ENCODE measurements around the gene KIF21A.
"Not testable (repeated sequence)": the region's sequence is repeated elsewhere in the genome, so short reads cannot be mapped to it uniquely, and the experiment has no call there.

Gene KIF21A

DNA sequence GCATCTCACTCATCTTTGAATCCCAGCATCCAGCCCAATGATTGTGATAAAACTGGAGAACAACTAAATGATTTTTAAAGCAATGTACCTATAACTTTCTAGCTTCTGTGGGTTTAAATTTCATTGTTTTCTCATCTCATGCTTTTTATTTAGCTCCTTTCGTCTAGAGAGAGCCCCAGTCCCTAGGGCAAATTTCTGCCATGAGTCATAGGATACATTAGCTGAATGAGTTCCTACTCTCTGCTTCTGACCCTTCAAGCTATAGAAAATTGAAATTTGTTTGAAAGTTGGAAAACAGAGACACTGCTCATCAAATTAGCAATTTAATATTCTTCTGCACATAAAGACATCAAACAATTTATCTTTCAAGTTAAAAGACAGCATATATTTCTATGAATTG is 113.9 kb downstream of the KIF21A start:
- Mint-ChIP-seq H3K27ac (no peak overlapping the region), H3K4me1 (no peaks in the 10 kb centered on the region), H3K9me3 (no peaks in the 10 kb centered on the region), H3K4me3 (no peak overlapping the region), H3K36me3 (no peaks in the 10 kb centered on the region), H3K27me3 (no peaks in the 10 kb centered on the region)
- ATAC-seq (replicated peaks) (no peak), DNase-seq (no peak)

DNA sequence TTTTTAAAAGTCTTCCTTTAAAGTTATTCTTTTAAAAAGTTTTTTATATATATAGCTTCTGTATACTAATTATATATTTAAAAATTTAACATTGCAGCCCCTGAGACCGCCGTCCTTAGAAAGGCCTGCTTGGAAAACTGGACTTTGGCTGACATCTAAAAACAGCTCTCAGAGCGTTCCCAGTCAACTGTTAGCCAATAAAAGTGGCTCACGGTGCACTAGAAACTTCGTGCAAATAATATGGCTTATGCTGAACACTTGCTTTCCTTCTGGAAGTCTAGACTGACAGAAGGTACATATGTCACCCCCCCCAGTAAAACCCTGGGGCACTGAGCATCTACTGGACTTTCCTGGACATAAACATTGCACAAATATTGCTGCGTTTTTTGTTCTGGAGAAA is 115.0 kb downstream of the KIF21A start:
- Mint-ChIP-seq H3K4me3 (no peak overlapping the region), H3K4me1 (no peaks in the 10 kb centered on the region), H3K27ac (no peak overlapping the region), H3K36me3 (no peaks in the 10 kb centered on the region), H3K27me3 (no peaks in the 10 kb centered on the region), H3K9me3 (no peaks in the 10 kb centered on the region)
- DNase-seq (no peak), ATAC-seq (replicated peaks) (no peak)

DNA sequence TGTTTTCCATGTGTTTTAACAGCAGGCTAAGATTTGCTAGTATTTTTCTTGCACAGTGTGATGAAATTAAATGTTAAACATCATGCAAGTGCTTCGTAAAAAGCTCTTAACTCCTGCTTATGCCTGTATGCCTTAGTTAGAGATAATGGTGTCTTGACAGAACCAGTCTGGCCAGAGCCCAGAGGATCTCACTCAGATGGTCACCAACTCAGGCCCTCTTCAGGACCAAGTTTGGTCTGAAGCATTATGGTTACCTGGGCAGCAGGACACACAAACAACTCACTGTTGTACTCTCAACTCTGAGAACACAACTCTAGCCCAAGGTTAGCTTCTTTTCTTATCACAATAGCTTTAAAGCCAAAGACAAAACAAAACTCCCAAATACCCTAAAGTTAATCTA is 115.4 kb downstream of the KIF21A start:
- H3K4me1 Mint-ChIP-seq = no peaks in the 10 kb centered on the region
- H3K27me3 Mint-ChIP-seq = no peaks in the 10 kb centered on the region
- no peak overlapping the region for H3K27ac Mint-ChIP-seq

DNA sequence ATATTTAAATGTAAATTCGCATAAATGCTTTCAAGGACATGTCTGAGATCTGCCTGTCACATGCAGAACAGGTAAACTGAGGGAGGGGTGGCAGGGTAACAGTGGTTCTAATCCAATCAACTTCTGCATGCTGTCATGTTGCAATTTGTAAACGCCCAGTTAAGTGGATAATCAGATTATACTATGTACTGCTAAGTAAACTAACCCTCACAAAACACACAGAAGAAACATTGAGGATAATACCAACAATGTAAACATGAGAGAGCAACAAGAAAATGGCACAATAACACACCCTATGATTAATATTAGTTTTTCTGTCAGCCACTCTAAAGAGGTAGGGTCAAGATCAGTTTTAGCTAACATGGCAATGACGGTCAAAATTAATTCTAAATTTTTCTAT is 123.7 kb downstream of the KIF21A start:
- H3K4me1 Mint-ChIP-seq = no peaks in the 10 kb centered on the region
- H3K36me3 Mint-ChIP-seq = no peaks in the 10 kb centered on the region
- H3K27me3 Mint-ChIP-seq = no peaks in the 10 kb centered on the region
- no peak overlapping the region for H3K27ac Mint-ChIP-seq
- ATAC-seq (replicated peaks) (no peak), DNase-seq (no peak)
- H3K4me3 Mint-ChIP-seq = no peak overlapping the region
- H3K9me3 Mint-ChIP-seq = no peaks in the 10 kb centered on the region

More for the DNA sequence above, 115.4 kb downstream of the KIF21A start:
- Mint-ChIP-seq H3K9me3 (no peaks in the 10 kb centered on the region), H3K36me3 (no peaks in the 10 kb centered on the region), H3K4me3 (no peak overlapping the region)
- ATAC-seq (replicated peaks) (no peak), DNase-seq (no peak)

DNA sequence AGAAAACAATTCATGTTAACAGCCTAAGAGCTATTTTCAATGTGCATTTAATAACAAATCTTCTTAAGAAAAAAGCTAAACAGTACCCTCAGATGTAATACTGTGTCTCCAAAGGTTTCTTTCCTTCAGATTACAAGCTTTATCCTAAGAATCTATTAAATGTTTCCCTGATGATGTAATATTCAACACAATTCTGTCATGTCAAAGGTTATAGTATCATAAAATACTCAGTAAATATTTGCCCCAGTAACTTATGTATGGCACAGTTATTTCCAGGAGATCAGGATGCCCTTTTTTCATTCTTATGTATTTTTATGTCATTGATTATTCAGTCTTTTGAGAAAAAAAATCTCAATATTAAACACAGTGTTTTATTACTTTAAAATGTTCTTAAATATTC is 128.4 kb downstream of the KIF21A start:
- Mint-ChIP-seq H3K27me3 (no peaks in the 10 kb centered on the region), H3K4me1 (no peaks in the 10 kb centered on the region), H3K27ac (no peak overlapping the region), H3K9me3 (no peaks in the 10 kb centered on the region), H3K36me3 (no peaks in the 10 kb centered on the region), H3K4me3 (no peak overlapping the region)
- no peak for DNase-seq
- no peak for ATAC-seq (replicated peaks)

DNA sequence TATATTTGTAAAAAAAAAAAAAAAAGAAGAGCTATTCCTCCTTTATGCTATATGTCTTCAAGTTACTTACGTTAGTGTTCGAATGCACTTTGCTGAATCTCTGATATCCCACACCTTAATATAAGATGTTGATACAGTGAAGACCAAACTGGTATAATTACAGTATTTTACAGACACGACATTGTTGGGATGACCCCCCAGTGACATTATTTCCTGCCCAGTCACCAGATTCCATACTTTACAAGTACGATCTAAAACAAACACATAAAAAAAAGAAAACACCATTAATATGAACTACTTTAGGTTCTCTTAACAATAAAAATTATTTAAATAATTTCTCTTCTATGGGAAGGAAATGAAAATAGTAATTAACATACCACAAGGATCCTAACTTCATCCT is 133.4 kb downstream of the KIF21A start:
- Mint-ChIP-seq H3K27ac (no peak overlapping the region), H3K27me3 (no peaks in the 10 kb centered on the region), H3K9me3 (no peaks in the 10 kb centered on the region), H3K36me3 (no peaks in the 10 kb centered on the region), H3K4me1 (no peaks in the 10 kb centered on the region), H3K4me3 (no peak overlapping the region)
- no peak for DNase-seq
- ATAC-seq (replicated peaks) = no peak

DNA sequence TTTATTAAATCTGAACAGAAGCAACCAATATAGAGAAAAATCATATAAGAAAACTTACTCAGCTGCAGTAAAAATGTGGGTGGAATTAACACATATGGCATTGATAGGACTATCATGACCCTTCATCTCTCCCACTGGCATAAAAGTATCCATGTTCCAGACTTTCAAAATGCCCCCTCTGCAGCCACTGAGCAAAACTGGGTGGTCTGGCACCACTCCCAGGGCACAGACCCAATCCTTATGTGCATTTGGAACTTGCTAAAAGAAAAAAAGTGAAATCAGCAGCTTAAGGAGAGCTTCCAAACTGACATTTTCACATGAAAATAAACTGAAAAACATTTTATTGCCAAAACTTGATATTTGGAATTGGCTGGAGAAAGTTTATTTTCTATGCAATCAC is 141.5 kb downstream of the KIF21A start:
- H3K4me1 Mint-ChIP-seq = no peaks in the 10 kb centered on the region
- no peak for ATAC-seq (replicated peaks)

DNA sequence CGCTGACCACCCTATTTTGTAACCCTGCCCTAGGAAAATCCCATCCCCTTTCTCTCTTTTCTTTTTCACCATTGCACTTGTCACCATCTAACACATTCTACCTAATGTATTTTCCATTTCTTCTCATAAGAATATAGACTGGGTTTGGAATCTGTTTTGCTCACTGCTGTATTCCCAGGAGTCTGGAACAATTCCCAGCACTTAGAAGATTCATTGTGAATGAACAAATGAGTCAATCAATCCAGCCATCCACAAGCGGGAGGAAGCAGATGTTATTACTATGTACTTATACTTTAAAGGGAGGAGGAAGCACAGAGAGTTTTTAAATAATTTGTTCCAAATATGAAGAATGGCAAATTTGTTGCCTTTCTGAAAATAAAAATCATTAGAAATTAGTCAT is 142.1 kb downstream of the KIF21A start:
- Mint-ChIP-seq H3K9me3 (peaks cover 0 to 7% of the 10 kb centered on the region in 2 donors), H3K27ac (no peak overlapping the region), H3K27me3 (no peaks in the 10 kb centered on the region), H3K4me1 (no peaks in the 10 kb centered on the region), H3K4me3 (no peak overlapping the region), H3K36me3 (no peaks in the 10 kb centered on the region)
- DNase-seq = no peak
- ATAC-seq (replicated peaks) = no peak

More for the DNA sequence above, 141.5 kb downstream of the KIF21A start:
- no peak overlapping the region for H3K4me3 Mint-ChIP-seq
- no peak for DNase-seq
- H3K27ac Mint-ChIP-seq = no peak overlapping the region
- no peaks in the 10 kb centered on the region for H3K36me3 Mint-ChIP-seq
- peaks cover 0 to 6% of the 10 kb centered on the region in 2 donors for H3K9me3 Mint-ChIP-seq
- no peaks in the 10 kb centered on the region for H3K27me3 Mint-ChIP-seq

DNA sequence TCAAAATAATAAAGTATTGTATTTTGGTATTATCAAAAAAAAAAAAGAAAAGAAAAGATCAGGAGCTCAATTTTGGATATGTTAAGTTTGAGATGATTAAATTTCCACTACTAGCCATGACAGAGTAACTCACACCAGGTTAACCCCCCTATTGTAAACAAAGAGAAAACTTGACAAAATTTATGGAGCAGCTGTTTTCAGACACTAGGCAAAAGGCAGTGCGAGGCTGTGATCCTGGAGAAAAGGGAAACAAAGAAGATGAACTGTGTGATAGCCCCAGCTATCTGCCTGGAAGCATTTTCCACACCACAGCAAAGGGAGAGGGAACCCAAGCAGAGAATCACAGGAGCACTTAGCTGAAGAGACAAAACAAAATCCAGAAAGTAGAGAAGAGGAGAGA is 145.0 kb downstream of the KIF21A start:
- ATAC-seq (replicated peaks) = no peak
- no peak overlapping the region for H3K27ac Mint-ChIP-seq
- H3K36me3 Mint-ChIP-seq = no peaks in the 10 kb centered on the region
- no peaks in the 10 kb centered on the region for H3K27me3 Mint-ChIP-seq
- no peak overlapping the region for H3K4me3 Mint-ChIP-seq
- H3K9me3 Mint-ChIP-seq = peaks cover 0 to 7% of the 10 kb centered on the region in 2 donors
- DNase-seq = no peak
- no peaks in the 10 kb centered on the region for H3K4me1 Mint-ChIP-seq

DNA sequence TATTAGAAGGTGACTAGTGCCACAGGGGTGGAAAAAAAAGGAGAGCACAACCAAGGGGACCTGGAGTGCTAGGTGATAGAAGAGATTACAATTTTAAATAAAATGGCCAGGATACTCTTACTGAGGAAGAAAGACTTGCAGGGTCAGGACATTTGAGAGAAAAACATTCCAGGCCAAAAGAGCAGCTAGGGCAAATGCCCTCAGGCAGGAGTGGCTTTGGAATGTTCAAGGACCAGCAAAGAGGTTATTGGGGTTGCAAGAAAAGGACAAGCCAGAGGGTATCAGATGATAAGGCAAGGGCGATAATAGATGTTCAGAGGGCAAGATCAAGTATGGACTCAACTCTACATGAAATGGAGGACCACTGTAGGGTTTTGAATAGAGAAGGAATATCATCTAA is 146.4 kb downstream of the KIF21A start:
- no peaks in the 10 kb centered on the region for H3K27me3 Mint-ChIP-seq
- DNase-seq (no peak), ATAC-seq (replicated peaks) (no peak)
- no peak overlapping the region for H3K27ac Mint-ChIP-seq
- peaks cover 0 to 7% of the 10 kb centered on the region in 2 donors for H3K9me3 Mint-ChIP-seq
- no peaks in the 10 kb centered on the region for H3K36me3 Mint-ChIP-seq
- H3K4me3 Mint-ChIP-seq = no peak overlapping the region
- H3K4me1 Mint-ChIP-seq = no peaks in the 10 kb centered on the region

DNA sequence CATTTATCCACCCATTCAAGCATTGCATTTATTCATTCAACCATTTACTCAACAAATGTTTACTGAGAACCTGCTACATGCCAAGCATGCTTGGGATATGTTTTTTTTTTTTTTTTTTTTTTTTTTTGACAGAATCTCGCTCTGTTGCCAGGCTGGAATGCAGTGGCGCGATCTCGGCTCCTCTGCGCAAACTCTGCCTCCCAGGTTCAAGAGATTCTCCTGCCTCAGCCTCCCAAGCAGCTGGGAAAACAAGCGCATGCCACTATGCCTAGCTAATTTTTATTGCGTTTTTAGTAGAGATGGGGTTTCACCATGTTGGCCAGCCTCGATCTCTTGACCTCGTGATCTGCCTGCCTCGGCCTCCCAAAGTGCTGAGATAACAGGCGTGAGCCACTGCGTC is 147.3 kb downstream of the KIF21A start:
- not testable (repeated sequence) for H3K27me3 Mint-ChIP-seq; H3K4me3 Mint-ChIP-seq; ATAC-seq (replicated peaks); H3K9me3 Mint-ChIP-seq; DNase-seq; H3K27ac Mint-ChIP-seq; H3K36me3 Mint-ChIP-seq; H3K4me1 Mint-ChIP-seq

DNA sequence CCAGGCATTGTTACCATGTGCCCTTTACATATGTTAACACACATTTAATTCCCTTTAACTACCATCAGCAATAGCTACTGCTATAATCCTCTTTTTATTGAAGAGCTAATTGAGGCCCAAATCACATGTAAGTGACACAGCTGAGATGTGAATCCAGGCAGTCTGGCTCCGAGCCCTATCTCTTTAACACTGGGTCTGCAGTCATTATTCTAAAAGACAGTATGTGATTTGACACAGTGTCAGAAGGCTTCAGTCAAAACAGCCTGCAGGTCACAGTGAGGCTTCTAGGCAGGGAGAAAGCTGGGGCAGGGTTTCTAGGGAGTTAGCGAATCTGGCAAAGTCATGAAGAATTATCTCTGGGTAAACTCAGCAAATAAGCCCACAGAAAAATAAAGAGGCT is 148.2 kb downstream of the KIF21A start:
- Mint-ChIP-seq H3K27me3 (no peaks in the 10 kb centered on the region), H3K4me3 (no peak overlapping the region), H3K9me3 (peaks cover 0 to 7% of the 10 kb centered on the region in 2 donors), H3K4me1 (no peaks in the 10 kb centered on the region), H3K27ac (no peak overlapping the region), H3K36me3 (no peaks in the 10 kb centered on the region)
- DNase-seq = no peak
- ATAC-seq (replicated peaks) = no peak

DNA sequence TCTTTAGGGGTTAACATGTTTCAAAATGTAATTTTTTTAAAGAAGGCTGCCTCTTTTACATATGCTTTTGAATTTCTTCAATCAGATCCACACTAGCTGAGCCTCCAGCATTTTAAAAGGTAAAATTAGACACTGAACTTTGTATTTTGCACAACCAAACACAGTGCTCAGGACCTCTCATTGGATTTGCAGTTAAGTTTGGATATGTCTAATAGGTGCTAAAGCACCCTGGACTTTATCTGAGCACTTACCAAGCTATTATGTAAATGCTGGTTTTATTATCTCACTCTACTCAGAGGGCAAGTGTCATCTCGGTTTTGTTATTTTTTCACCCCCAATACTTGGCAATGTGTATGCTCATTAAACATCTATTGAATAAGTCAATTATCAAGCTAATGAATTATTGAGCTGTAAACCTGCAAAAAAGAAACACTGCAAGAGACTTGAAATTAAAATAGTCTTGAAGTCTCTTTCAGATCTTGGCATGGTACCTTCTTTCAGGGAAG is 150.7 kb downstream of the KIF21A start:
- no peak overlapping the region for H3K4me3 Mint-ChIP-seq
- ATAC-seq (replicated peaks) = no peak
- no peaks in the 10 kb centered on the region for H3K36me3 Mint-ChIP-seq

DNA sequence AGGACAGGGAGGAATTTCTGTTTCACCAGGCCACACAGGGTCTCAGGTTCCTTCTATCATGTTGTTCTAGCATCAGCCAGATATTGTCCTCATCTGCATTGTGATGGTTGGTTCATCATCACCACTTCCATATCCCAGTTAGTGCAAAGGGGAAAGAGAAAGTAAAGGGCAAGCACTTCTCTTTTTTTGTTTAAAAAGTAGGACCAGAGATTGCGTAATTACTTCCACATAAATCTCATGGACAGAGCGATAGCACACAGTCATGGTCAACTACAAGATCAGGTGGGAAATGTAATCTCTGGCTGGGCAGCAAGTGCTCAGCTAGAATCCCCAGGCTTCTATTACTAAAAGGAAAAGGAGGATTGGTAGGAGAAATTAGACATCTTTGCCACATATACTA is 155.1 kb downstream of the KIF21A start:
- Mint-ChIP-seq H3K27me3 (no peaks in the 10 kb centered on the region), H3K27ac (no peak overlapping the region), H3K4me1 (no peaks in the 10 kb centered on the region), H3K36me3 (no peaks in the 10 kb centered on the region), H3K9me3 (no peaks in the 10 kb centered on the region), H3K4me3 (no peak overlapping the region)
- ATAC-seq (replicated peaks) = no peak
- no peak for DNase-seq

More for the DNA sequence above, 150.7 kb downstream of the KIF21A start:
- no peak overlapping the region for H3K27ac Mint-ChIP-seq
- H3K9me3 Mint-ChIP-seq = peaks cover 0 to 7% of the 10 kb centered on the region in 2 donors
- H3K4me1 Mint-ChIP-seq = no peaks in the 10 kb centered on the region
- no peaks in the 10 kb centered on the region for H3K27me3 Mint-ChIP-seq
- no peak for DNase-seq

DNA sequence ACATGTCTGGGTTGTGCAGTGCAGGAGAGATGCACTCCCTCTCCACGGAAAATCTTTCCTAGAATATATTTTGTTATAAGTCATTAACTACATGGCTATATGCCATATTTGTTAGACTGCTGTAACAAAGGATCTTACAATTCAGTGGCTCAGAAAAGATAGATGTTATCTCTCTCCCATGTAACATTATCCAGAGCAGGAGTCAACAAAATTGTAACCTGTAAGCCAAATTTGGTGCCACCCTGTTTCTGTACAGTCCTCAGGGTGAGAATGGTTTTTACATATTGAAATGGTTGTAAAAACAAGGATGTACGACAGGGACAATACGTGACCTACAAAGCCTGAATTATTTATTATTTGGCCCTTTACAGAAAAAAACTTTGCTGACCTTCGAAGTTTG is 155.5 kb downstream of the KIF21A start:
- ATAC-seq (replicated peaks) = no peak

DNA sequence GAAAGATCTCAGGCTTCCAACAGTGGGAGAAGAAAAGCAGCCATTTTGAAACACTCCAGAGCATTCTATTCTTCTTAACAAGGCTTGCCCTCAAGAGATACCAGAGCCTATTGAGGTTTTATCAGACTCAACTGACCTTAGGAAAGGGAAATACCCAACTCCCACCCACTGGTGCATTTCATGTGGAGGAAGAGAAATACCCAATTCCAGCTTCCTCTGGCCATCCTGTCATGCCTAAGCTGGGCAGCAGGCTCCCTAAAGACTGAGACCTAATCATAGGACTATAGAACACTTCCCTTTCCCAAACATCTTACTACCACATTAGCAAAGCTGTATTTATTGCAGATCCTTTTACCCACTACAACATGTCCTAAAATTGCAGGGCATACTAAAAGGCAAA is 164.5 kb downstream of the KIF21A start:
- Mint-ChIP-seq H3K27ac (no peak overlapping the region), H3K4me3 (no peak overlapping the region), H3K9me3 (no peaks in the 10 kb centered on the region), H3K36me3 (no peaks in the 10 kb centered on the region), H3K27me3 (peaks cover 0 to 5% of the 10 kb centered on the region in 2 donors), H3K4me1 (no peaks in the 10 kb centered on the region)
- DNase-seq (no peak), ATAC-seq (replicated peaks) (no peak)

More for the DNA sequence above, 155.5 kb downstream of the KIF21A start:
- Mint-ChIP-seq H3K4me3 (no peak overlapping the region), H3K36me3 (no peaks in the 10 kb centered on the region), H3K27me3 (no peaks in the 10 kb centered on the region), H3K27ac (no peak overlapping the region), H3K4me1 (no peaks in the 10 kb centered on the region), H3K9me3 (no peaks in the 10 kb centered on the region)
- DNase-seq = no peak

Data from stimulated activated naive B cell treated with anti-CD40 and anti-IgM and Interleukin-4, amounts not matched to agents 10 μg/mL and 1 μg/mL and 100 μg/mL, for 72 hours (primary cell).